Heart left ventricle (tissue), 16 donors: ENCODE results near the gene EPG5. TPM values are rescaled to one million over a fixed set of nuclear protein-coding genes. Genes with fewer than 3 reads are reported as not detected.
A peak's percentile ranks its signal among the peaks of the same experiment; 100 is the strongest.

ENCODE experiments used
- ATAC-seq, 4 donors: fragments of 200-7000 bp; cut with Tn5 transposase; one replicate each; pipeline ENCODE4 v1.9.1; 2020 to 2022; ENCODE audit warnings: moderate library complexity in 4 of 4, mild to moderate bottlenecking in 3 of 4, moderate number of reproducible peaks in 1 of 4
- DNase-seq, 5 donors: peaks; one replicate each; pipeline ENCODE4 v3.0.0-alpha.2; 2020
- H3K27ac ChIP-seq, 12 donors: fragments of 200-600 bp; sonication (generic) in 4 of 12; one replicate each; pipeline versions ENCODE4 v1.5.0 to v1.8.0; 2016 to 2022; ENCODE audit warnings: mild to moderate bottlenecking in 2 of 12
- H3K27me3 ChIP-seq, 9 donors: fragments of 200-600 bp; sonication (generic) in 2 of 9; one replicate each; pipeline versions ENCODE4 v1.5.1 to v1.8.0; 2016 to 2022; ENCODE audit warnings: mild to moderate bottlenecking in 3 of 9
- H3K36me3 ChIP-seq, 9 donors: fragments of 200-600 bp; sonication (generic) in 2 of 9; one replicate each; pipeline versions ENCODE4 v1.5.0 to v1.8.0; 2018 to 2022; ENCODE audit warnings: mild to moderate bottlenecking in 2 of 9
- H3K4me1 ChIP-seq, 12 donors: fragments of 200-600 bp; sonication (generic) in 4 of 12; one replicate each; pipeline versions ENCODE4 v1.5.0 to v1.8.0; 2016 to 2022; ENCODE audit warnings: mild to moderate bottlenecking in 3 of 12
- H3K4me3 ChIP-seq, 12 donors: fragments of 200-600 bp; sonication (generic) in 4 of 12; one replicate each; pipeline versions ENCODE4 v1.5.0 to v1.8.0; 2017 to 2022; ENCODE audit warnings: mild to moderate bottlenecking in 9 of 12, moderate library complexity in 4 of 12
- H3K9me3 ChIP-seq, 12 donors: fragments of 200-600 bp; sonication (generic) in 4 of 12; one replicate each; pipeline versions ENCODE4 v1.5.0 to v1.8.0; 2016 to 2022; ENCODE audit warnings: mild to moderate bottlenecking in 1 of 12
- CTCF ChIP-seq, 12 donors: fragments of 200-600 bp; sonication (generic) in 4 of 12; IDR thresholded peaks; one replicate each; pipeline versions ENCODE4 v1.5.0 to v1.8.0; 2018 to 2022; ENCODE audit warnings: antibody characterized with exemption in 12 of 12, mild to moderate bottlenecking in 5 of 12
- POLR2A ChIP-seq, 2 donors: fragments of 450-650 bp; IDR thresholded peaks; one replicate each; pipeline ENCODE4 v1.6.1; 2017; ENCODE audit warnings: antibody characterized with exemption in 2 of 2, mild to moderate bottlenecking in 2 of 2, moderate library complexity in 2 of 2
- WGBS, 4 donors: extraction: QIAGEN DNeasy Blood & Tissue Kit in 2 of 4; methylation state at CpG; one replicate each; pipeline versions ENCODE4 v1.1.5 to v1.1.7; 2013 to 2018; 5-methylcytosine and 5-hydroxymethylcytosine counted together
- intact Hi-C, 10 donors: fragments of 100-400 bp; cut with DNase I; formaldehyde crosslinking; loops; one replicate each; pipeline versions ENCODE4 v1.11.1 to v1.14.2; 2022
- polyA plus RNA-seq, 2 donors: library from polyadenylated mRNA; stranded (reverse); fragments of 200-250 nt; gene quantifications; one replicate each; pipeline ENCODE4 v1.2.3, GENCODE V29; 2013
- total RNA-seq, 9 donors: library from RNA; depleted of rRNA in 2 of 9; stranded (reverse); fragments of >200 nt in 2 of 9; fragmentation: NEBNext Ultra II Directional in 3 of 9; extraction: Animal tissue kit (Norgen Biotek cat#: 25700) in 3 of 9; gene quantifications; one replicate each; pipeline versions ENCODE4 v1.1.0 to v1.2.4, GENCODE V29; 2016 to 2023
- donor health status: ischemic (EF 13 %, LVEDD 7.1; RV severe dilation, severe dysfunction).
- donor health status: healthy with polysubstance abuse.
- donor health status: DM: no; HTN: yes; CAD: no.
- donor health status: DM: no; HTN: no; CAD: no.
- donor health status: ischemic (EF 25% LVEDD 6.9; RV normal size, moderate dysfunction).
- donor health status: ischemic (EF 25% LVEDD 5.7; RV mildly dilated, moderate dysfunction).
- donor health status: healthy.
- donor health status: DM: yes; HTN: yes; CAD: no.
- donor health status: ischemic (EF 35%, LVEDD 5.7; RV mildly dilated, moderate dysfunction).
- donor health status: nonischemic (EF 11% LVEDD 7.7; RV severe dilation, severe dysfunction).
- donor health status: DM: yes; HTN: yes; CAD: no.
- donor health status: PGD.
- donor health status: ischemic (EF 29% LVEDD 5.4; RV normal size, mild dysfunction).
- donor health status: nonischemic (EF 23%, LVEDD 6.1; RV moderate dilation, normal function).

The EPG5 gene
- total and polyA plus RNA-seq, 11 donors: 7.9 to 37.8 (median 23.5) TPM

GRCh38 chr18:45841765-45842442, 125.2 kb downstream of the EPG5 start:
- H3K4me1 ChIP-seq: peaks cover 0 to 27% (median 14%) of the 10 kb centered on the region in 12 donors
- ATAC-seq: no peak
- H3K27ac ChIP-seq: no peak overlapping the region
- H3K4me3 ChIP-seq: no peak overlapping the region
- no peak for TF ChIP-seq CTCF (IDR thresholded peaks at IDR 0.05)
- no peak for TF ChIP-seq POLR2A (IDR thresholded peaks at IDR 0.05)
- DNase-seq: peak in 1 of 5 donors; percentile 48
- WGBS, 4 donors: 95 to 97% (median 95%) methylated on average over 11 to 12 of the region's 12 CpGs
- H3K36me3 ChIP-seq: no peaks in the 10 kb centered on the region
- H3K9me3 ChIP-seq: no peaks in the 10 kb centered on the region
- H3K27me3 ChIP-seq: peaks cover 7 to 31% (median 21%) of the 10 kb centered on the region in 9 donors
- intact Hi-C loops: loop anchor here in 2 of 10 donors (5.0 kb wide), 2 partner anchors 150 to 155 kb away; no protein-coding TSS in a partner anchor

GRCh38 chr18:45841060-45841764, 125.9 kb downstream of the EPG5 start:
- H3K4me1 ChIP-seq: peaks cover 0 to 27% (median 14%) of the 10 kb centered on the region in 12 donors
- H3K27ac ChIP-seq: no peak overlapping the region
- no peaks in the 10 kb centered on the region for H3K9me3 ChIP-seq
- peak in 1 of 5 donors; percentile 37 for DNase-seq
- ATAC-seq: no peak
- peaks cover 7 to 37% (median 25%) of the 10 kb centered on the region in 9 donors for H3K27me3 ChIP-seq
- intact Hi-C loops: loop anchor here in 2 of 10 donors (5.0 kb wide), 2 partner anchors 149 to 154 kb away; no protein-coding TSS in a partner anchor
- no peak overlapping the region for H3K4me3 ChIP-seq
- WGBS, 4 donors: 73 to 78% (median 73%) methylated on average over 17 of the region's 17 CpGs
- no peaks in the 10 kb centered on the region for H3K36me3 ChIP-seq
- TF ChIP-seq POLR2A (IDR thresholded peaks at IDR 0.05) (no peak), CTCF (IDR thresholded peaks at IDR 0.05) (no peak)

GRCh38 chr18:45839414-45840395, 127.4 kb downstream of the EPG5 start:
- peak; percentile 13 to 83 (median 78) for ATAC-seq
- H3K27ac ChIP-seq: no peak overlapping the region

More at GRCh38 chr18:45839414-45840395, 127.4 kb downstream of the EPG5 start:
- Histone ChIP-seq H3K9me3 (no peaks in the 10 kb centered on the region), H3K36me3 (no peaks in the 10 kb centered on the region), H3K4me1 (peaks cover 0 to 27% (median 14%) of the 10 kb centered on the region in 12 donors), H3K27me3 (peaks cover 7 to 39% (median 30%) of the 10 kb centered on the region in 9 donors), H3K4me3 (no peak overlapping the region)
- intact Hi-C loops: loop anchor here (1.0 to 10.0 kb wide), 11 partner anchors 65 to 155 kb away; partner anchors contain the start of gene SLC14A1 (in 6 of the 10)
- 57 to 64% (median 61%) methylated on average over 11 to 13 of the region's 13 CpGs for WGBS, 4 donors
- TF ChIP-seq POLR2A (IDR thresholded peaks at IDR 0.05) (no peak), CTCF (IDR thresholded peaks at IDR 0.05) (peak; percentile 41 to 68 (median 54))
- DNase-seq: no peak
